HG03103 (cell line): Measurements from ENCODE around the gene CHCHD3.
"Not testable (repeated sequence)": the region's sequence is repeated elsewhere in the genome, so short reads cannot be mapped to it uniquely, and the experiment has no call there.

ENCODE experiments used
- ATAC-seq: cut with Tn5 transposase; IDR thresholded peaks from one replicate; pipeline ENCODE4 v1.9.1; 2021; ENCODE audit warnings: low read depth; ENCODE audit not compliant: unreplicated experiment

The CHCHD3 gene

DNA sequence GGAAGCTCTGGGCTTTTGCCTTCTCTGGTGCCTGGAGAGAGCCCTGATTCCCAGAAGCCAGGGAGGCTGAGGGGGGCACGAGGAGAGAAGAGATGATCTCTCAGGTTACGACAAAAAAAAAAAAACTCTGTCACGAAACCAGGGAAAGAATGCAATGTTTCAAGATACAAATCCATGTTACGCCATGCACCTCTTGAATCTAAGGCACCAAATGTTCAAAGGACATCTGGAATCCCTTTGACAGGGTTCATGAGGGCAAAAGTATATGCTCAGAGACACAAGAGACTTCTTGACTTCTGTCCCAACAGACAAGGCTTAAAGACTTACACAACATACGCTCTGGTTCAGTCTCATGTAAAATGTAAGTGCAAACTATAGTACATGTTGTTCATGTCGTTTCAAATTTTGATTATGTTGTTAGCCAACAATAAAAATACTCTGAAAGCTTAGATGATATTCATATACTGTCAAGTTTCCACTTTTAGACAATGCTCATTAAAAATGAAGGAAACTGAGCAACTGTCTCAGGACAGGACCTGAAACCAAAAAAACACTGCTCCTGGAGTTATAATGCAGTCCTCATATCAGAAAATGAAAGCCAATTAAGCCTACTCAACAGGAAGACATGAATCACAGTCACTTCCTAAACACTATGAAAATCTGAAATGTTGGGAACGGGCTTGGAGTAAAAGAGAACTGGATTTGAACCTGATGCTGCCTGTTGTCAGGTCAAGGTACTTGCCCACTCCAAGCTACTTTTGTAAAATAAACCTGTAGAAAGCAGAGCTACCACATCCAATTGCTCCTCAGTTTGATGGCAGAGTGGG, 72.3 kb downstream of the CHCHD3 start:
- ATAC-seq, result no peak

DNA sequence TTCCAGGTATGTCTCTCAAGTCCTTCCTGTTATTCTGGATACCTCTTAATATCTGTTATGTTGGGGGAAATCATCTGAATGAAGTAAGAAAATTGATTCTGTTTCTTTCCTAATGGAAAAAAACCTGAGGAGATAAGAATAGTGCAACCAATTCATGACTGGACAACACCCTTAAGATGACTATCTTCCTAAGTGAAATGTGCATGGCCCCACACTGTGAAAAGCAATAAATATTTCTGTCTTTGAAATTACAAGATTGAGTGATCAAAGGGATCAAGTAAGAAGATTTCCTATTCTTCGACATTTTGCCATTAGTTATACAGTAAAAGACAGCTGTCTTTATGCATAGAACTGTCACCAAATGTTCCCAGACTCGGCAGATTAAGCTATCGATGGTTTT, 73.9 kb downstream of the CHCHD3 start:
- ATAC-seq, result no peak

DNA sequence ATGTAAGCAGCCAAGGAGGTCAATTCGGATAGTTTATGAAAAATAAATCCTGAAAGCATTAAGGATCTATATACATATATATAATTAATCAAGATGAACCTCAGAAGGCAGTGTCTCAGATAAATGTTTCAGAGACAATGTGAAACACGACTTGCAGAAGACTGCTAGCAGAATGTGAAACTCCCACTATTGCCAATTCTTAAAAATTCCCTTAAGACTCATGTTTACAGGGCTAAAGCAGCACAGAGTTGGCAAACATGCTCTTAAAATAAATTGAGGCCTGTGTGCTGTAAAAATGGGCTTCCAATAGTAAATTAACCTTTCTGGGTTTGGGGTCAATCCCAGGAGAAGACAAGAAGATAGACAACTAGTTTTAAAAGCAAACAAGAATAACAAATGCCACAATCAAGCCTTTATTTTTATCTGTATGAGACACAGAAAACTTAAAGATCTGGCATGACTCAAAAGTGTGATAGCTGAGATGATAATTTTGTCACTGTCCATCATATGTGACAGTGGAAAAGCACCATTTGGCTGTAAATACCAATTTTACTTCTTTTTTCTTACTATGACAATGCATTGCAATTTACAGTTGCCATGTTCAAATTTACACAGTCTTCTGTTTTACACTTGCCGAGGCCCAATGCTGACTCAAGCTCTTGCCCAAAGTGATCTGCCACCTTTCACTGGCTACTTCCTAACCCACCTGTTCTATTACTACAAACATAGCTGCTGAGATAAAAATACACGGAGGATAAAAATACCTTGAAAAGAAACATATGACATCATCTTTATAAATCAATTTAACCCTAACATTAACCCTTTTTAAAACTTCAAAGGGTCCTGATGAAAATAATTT, 78.6 kb downstream of the CHCHD3 start:
- no peak for ATAC-seq

DNA sequence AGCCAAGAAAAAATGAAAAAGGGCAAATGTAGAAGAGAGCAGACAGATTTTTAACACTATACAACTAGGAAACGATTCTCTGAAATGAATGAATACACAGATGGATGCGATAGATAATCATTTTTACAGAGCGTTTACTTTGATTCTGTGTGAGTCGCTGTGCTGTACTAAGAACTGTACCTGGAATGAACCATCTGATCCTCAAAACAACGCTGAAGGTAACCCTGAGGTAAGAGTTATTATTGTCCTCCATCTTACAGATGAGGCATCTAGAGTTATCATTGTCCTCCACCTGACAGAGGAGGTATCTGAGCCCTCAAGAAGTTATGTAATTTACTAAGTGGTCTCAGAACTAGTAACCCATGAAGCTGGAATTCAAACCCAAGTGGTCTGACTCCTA, 80.2 kb downstream of the CHCHD3 start:
- no peak for ATAC-seq

- ATAC-seq, result no peak
Observed at GRCh38 chr7:132999845-133000244, 82.0 kb downstream of the CHCHD3 start.

DNA sequence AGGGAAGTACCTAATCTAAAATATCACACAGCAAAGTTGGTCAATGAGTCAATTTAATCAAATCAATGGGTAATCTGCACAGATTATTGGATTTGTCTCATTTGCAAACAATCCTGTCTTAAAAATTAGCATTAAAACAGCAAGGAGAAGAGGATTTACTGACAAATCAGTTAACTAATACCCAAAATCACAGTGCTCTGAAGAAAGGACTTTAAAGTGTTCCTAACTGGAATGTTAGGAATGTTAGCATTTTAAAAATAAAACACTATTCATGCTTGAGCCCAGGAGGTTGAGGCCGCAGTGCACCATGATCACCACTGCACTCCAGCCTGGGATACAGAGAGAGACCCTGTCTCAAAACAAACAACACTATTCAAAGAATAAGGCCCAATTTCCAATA, 83.1 kb downstream of the CHCHD3 start:
- no peak for ATAC-seq

DNA sequence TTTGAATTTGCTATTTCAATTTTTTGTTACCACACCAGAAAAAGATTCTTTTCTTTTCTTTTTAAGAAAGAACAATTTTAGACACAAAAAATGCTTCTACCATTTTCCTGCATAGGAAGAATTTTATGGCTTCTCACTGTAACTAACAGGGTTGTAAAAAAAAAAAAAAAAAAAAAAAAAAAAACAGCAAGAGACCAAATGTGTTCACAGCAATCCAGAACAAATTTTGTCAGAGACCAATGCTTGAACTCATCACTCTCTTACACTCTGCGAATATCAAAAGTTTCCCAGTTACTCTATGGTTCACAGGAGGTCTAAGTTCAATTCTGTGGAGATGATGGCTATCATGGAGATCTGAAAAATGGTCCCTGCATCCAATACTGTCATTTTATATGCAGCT, 84.4 kb downstream of the CHCHD3 start:
- ATAC-seq, result no peak

DNA sequence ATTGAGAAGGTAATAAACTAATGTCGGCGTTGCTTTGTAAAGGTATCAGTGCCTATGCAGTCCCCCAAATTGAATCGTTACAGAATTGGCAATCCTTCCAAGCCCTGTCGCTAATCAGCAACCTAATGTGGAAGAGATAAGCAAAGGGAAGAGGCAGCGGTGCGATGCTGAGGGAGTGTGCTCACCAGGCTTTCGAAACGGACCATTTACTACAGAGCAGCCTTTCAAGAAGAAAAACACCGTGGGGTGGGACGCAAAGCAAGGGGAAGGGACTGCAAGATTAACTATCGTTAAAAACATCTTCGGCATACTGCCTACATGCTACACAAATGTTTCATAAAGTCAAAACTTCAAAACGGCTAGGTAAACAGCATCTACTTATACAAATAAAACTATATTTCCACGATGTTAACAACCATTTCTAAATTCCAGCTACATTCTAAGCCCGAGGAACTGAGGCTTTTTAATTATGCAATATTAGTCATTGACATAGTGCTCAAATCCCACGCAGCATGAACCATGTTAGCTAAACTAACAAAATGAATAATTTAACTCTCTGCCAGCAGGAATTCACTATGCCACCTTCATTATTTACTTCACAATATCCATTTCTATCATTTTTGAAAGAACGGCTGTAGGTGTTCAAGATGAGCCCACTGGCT, 85.2 kb downstream of the CHCHD3 start:
- no peak for ATAC-seq

DNA sequence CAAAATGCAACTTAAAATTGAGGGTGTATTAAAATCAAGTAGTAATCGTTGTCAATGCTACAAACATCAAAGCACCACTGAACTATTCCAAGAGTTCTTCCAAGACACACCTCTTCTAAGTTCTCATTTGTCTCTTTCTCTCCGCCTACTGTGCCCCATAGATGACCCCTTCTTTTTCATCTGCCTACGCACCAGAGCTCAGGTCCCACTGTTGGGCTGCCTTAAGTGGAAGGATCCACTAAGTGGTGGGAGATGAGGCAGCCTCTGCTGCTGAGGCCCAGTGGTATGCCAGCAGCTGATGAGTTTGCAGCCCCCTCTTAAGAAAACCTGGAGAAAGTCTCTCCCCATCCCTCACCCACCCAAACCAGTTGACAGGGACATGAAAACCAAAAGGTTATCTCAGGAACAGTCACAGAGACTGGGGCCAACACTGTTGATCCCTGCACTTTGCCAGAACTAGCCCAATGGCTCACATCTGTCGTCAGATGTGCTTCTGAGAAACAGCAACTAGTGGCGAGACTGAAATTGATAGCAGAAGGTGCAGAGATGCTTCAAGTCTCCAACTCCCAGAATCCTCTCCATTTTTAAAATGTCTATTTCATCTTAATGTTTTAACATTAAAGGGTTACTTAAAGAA, 88.4 kb downstream of the CHCHD3 start:
- ATAC-seq, result no peak

GRCh38 chr7:132991615-132992587, 90.0 kb downstream of the CHCHD3 start:
- no peak for ATAC-seq

DNA sequence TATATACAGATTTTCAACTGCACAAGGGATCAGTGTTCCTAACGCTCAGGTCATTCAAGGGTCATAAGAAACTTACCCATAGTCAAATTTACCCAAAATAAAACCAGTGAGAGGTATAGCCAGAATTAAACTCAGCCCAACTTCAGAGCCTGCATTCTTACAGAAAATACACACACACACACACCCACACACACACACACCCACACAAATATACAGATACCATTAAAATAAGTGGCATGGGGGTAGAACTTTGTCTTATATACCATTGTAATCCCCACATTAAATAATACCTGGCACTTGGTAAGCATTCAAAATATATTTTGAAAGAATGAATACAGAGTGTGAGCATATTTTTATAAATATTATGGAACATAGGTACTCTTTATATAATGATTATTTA, 93.8 kb downstream of the CHCHD3 start:
- ATAC-seq, result no peak

- no peak for ATAC-seq
Observed at GRCh38 chr7:132980402-132980801, 101.5 kb downstream of the CHCHD3 start.

DNA sequence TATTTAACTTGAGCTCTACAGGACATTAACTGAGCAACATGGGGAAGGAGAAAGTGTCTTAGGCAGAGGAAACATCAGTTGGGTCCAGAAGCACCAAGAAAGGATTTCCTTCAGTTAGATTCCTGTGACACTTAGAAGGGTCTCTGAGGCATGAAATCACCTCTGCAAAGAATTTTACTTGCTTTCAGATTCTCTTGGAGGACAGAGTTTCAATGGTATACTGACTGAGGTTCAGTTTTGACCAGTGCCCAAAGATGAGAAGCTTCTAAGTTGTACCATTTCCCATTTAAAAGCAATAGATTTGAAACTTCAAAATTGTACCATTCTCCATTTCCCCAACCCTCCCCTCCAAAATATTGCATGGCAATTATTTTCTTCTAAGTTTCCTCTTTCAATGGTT, 102.4 kb downstream of the CHCHD3 start:
- no peak for ATAC-seq

- no peak for ATAC-seq
Observed at GRCh38 chr7:132977234-132977633, 104.7 kb downstream of the CHCHD3 start.

- no peak for ATAC-seq
Observed at GRCh38 chr7:132972745-132973144, 109.1 kb downstream of the CHCHD3 start.

DNA sequence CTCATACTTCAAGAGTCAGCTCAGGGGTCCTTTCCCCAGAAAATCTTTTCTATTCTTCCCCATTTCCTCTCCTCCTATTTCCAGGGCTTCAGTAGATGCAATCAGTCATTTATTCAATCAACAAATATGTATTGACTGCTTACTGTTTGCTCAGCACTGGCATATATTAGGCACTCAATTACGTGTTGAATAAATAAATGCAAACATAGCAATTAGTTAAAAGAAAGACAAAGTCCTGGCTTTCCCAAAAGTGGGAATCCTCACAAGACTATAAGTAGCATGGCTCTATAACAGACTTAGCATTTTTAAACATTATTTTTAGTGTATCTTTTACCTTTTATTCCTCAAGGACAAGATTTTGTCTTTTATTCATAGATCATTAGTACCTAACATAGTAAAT, 111.6 kb downstream of the CHCHD3 start:
- ATAC-seq, result no peak

GRCh38 chr7:132969520-132969919, 112.4 kb downstream of the CHCHD3 start:
- no peak for ATAC-seq

GRCh38 chr7:132967470-132967848, 114.4 kb downstream of the CHCHD3 start:
- ATAC-seq, result not testable (repeated sequence)

DNA sequence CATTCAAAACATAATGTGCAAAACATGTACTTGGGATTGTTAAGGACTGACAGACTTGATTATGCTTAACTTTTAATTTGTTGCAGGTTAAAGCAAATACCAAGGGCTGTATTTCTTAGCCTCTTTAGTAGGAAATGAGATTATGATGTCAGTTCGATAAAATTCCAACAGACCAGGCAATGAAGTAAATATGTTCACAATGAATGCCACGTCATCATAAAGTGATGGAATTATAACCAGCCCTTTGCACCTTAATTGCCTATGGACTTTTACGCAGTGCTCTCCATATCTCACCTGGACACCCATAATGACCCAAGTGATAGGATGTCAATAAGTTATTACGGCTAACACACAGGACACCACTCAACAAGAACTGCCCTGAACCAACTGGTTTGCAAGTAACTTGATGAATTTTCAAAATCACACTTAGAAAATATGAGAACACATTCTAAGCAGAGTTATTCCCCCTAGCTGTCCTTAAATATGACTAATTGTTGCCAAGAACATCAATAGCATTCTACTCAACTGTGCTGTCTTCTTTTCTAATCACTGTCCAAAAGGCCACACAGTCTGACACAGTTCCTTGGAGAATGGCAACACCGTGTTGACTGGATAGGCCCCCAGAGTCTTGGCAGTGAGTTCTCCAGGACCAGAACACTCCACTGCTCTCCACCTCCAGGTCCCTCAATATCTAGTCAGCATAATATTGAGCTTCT, 115.0 kb downstream of the CHCHD3 start:
- ATAC-seq, result no peak
